GM18502 (cell line): ENCODE data around the gene LANCL3.
"Not testable (repeated sequence)": the region's sequence is repeated elsewhere in the genome, so short reads cannot be mapped to it uniquely, and the experiment has no call there.

Experiments
- ATAC-seq: cut with Tn5 transposase; IDR thresholded peaks from one replicate; pipeline ENCODE4 v1.9.1; 2021; ENCODE audit warnings: mild to moderate bottlenecking; ENCODE audit not compliant: unreplicated experiment, poor library complexity

Gene LANCL3

GRCh38 chrX:37609727-37610126, 38.3 kb downstream of the LANCL3 start:
- no peak for ATAC-seq

GRCh38 chrX:37613933-37614332, 42.5 kb downstream of the LANCL3 start:
- no peak for ATAC-seq

DNA sequence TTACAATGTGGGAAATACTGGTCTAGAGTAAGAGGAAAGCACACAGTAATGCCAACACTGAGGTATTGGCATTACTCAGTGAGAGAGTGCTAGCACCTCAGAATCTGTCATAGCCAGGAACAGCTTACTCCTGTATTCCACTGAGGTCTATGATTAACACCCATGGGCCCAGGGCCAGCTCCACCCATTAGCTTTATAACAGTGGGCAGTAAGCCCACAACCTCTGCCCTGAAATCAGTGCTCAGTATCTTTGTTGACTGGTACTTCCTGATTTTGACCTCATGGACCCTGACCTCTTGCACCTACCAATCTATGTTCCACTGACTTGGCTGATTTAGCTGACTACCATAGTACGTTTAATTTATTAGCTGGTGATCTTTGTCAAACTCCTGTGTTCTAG, 56.1 kb downstream of the LANCL3 start:
- ATAC-seq: no peak

- no peak for ATAC-seq
Observed at GRCh38 chrX:37638047-37638446, 66.6 kb downstream of the LANCL3 start.

DNA sequence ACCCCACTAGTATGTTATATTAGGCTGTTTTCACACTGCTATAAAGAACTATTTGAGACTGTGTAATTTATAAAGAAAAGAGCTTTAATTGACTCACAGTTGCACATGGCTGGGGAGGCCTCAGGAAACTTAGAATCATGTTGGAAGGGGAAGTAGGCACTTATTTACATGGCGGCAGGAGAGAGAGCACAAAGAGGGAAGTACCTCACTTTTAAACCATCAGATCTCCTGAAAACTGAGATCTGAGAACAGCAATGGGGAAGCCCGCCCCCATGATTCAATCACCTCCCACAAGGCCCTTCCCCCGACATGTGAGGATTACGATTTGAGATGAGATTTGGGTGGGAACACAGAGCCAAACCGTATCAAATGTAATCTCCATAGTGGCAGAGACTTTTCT, 68.7 kb downstream of the LANCL3 start:
- no peak for ATAC-seq

- ATAC-seq: no peak
Observed at GRCh38 chrX:37641859-37642258, 70.4 kb downstream of the LANCL3 start.

GRCh38 chrX:37644381-37645305, 73.2 kb downstream of the LANCL3 start:
- no peak for ATAC-seq

GRCh38 chrX:37646254-37646653, 74.8 kb downstream of the LANCL3 start:
- ATAC-seq: no peak

- not testable (repeated sequence) for ATAC-seq
Observed at GRCh38 chrX:37650879-37651278, 79.4 kb downstream of the LANCL3 start.

- ATAC-seq: no peak
Observed at GRCh38 chrX:37651921-37652452, 80.5 kb downstream of the LANCL3 start.

GRCh38 chrX:37652589-37653231, 81.2 kb downstream of the LANCL3 start:
- ATAC-seq: no peak

DNA sequence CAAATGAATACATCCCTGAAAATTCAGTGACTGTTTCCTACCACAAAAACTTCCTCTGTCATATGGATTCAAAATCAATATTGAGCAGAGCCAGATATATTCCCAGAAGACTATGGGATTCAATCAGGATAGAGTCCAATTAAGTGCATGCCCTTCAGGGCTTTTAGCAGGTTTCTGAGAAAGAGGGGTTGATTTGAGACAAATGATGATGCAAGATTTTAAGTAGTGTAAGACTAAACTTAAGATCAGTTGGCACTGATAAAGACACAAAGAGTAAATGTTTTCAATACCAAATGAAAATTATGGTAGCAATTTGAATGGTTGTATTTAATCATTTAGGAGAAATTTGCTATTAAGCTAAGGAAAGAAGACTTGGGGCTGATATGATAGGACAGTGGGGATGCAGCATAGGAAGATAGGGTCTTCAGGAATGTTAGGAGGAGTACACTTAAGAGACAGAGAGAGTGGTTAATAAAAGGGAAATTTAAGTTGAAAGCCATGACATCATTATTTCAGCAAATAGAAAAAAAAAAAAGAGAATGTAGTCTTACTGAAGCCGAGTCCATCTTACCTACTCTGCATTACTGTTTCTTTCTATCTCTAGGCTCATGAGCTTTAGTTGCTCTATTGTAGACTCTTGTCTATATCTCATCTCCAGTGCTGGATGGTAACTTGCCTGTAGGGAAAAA, 82.1 kb downstream of the LANCL3 start:
- ATAC-seq: no peak

DNA sequence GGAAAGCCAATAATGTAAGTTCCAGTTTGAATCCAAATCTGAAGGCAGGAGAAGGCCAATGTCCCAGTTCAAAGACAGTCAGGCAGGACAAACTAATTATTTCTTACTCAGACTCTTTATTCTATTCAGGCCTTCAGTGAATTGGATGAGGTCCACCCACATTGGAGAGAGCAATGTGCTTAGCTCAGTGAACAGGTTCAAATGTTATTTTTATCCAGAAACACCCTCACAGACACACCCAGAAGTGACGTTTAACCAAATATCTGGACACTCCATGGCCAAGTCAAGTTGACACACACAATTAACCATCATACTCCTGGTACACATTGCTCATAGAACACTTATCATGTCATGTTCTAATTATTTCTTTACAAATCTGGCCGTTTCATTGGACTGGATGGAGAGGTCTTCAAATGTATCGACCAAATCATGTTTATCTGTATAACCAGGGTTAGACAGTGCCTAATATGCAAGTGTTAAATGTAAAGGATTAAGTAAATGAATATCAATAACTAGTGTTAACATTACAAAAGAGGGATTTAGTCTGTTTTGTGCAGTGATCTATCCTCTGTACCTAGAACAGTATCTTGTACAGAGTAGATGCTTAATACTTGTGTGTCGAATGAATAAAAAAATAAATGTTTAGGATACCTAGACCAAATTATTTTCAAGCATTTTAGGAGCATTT, 87.0 kb downstream of the LANCL3 start:
- ATAC-seq: no peak

- no peak for ATAC-seq
Observed at GRCh38 chrX:37659047-37659446, 87.6 kb downstream of the LANCL3 start.

- ATAC-seq: no peak
Observed at GRCh38 chrX:37662181-37662580, 90.7 kb downstream of the LANCL3 start.

GRCh38 chrX:37666516-37666915, 95.1 kb downstream of the LANCL3 start:
- no peak for ATAC-seq

- no peak for ATAC-seq
Observed at GRCh38 chrX:37667141-37667540, 95.7 kb downstream of the LANCL3 start.

- no peak for ATAC-seq
Observed at GRCh38 chrX:37672563-37672962, 101.1 kb downstream of the LANCL3 start.

DNA sequence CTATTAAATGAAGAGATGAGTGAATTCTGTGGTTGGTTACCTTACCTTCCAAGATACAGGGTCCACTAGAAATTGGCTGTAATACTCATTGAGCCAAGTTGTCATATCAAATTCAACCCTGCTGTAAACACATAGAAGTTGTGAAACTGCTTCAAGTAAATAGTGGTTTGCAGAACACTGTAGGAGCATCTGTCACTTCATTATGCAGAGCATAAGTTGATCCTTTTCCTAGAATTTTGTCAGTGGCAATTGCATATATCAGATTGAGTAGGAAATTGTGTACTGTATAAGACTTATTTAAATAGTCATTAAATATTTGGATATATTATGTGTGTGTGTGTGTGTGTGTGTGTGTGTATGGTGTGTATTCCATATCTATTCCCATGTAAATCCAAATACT, 105.3 kb downstream of the LANCL3 start:
- no peak for ATAC-seq

- no peak for ATAC-seq
Observed at GRCh38 chrX:37677243-37677642, 105.8 kb downstream of the LANCL3 start.
